Testis (tissue), 2 donors: ENCODE results near the gene DIAPH3.

ENCODE experiments used
- CTCF ChIP-seq, 3 experiments: fragments of 450-650 bp in 2 of 3; fragments of 200-600 bp in 1 of 3; sonication (generic) in 1 of 3; IDR thresholded peaks; one replicate each; pipeline ENCODE4 v1.5.1; 2016 to 2019; ENCODE audit warnings: antibody characterized with exemption in 3 of 3, mild to moderate bottlenecking in 2 of 3, moderate library complexity in 1 of 3
- POLR2A ChIP-seq: fragments of 450-650 bp; IDR thresholded peaks from one replicate; pipeline ENCODE4 v1.6.1; 2017; ENCODE audit warnings: antibody characterized with exemption, mild to moderate bottlenecking, moderate library complexity

GRCh38 chr13:59863621-59864020 is 300.1 kb downstream of the DIAPH3 start:
- TF ChIP-seq POLR2A (no peak), CTCF (IDR thresholded peaks at IDR 0.05) (no peak)
